Activated naive CD4-positive, alpha-beta T cell (primary cell): ENCODE data around the gene ETFB.

Experiments
- DNase-seq, 4 experiments: peaks; one replicate each; lab custom pipeline; 2025; lab: John Stamatoyannopoulos, UW

Gene ETFB

GRCh38 chr19:51295382-51296126 is 70.6 kb downstream of the ETFB start:
- DNase-seq: no peak
